ENCODE data around the gene ATP5MK. TPM values are rescaled to one million over a fixed set of nuclear protein-coding genes. Genes with fewer than 3 reads are reported as not detected.
A peak's percentile ranks its signal among the peaks of the same experiment; 100 is the strongest.
"Not testable (repeated sequence)": the region's sequence is repeated elsewhere in the genome, so short reads cannot be mapped to it uniquely, and the experiment has no call there.

The ATP5MK gene
- total and polyA plus RNA-seq, 2 experiments from 2014 or later: 197 to 566 TPM

- H3K9me2 ChIP-seq (ENCODE audit: insufficient read depth): no peaks in the 10 kb centered on the region
- H3K4me3 ChIP-seq: no peak overlapping the region
- no peaks in the 10 kb centered on the region for H3K9me3 ChIP-seq (ENCODE audit: low read depth)
- 52 to 57% methylated on average over 5 of the region's 5 CpGs for WGBS, 2 experiments (ENCODE audit: low coverage in 1 of 2, low lambda C conversion rate in 2 of 2, missing lambda C conversion rate in 2 of 2)
- no peaks in the 10 kb centered on the region for H3F3A ChIP-seq (ENCODE audit: insufficient read depth)
- H4K20me1 ChIP-seq (ENCODE audit: insufficient read depth): no peaks in the 10 kb centered on the region
- DNase-seq: no peak
- no peaks in the 10 kb centered on the region for H3K36me3 ChIP-seq (ENCODE audit: low read depth)
- H3K27ac ChIP-seq: no peak overlapping the region
- H2AFZ ChIP-seq: no peak overlapping the region; the same call in 1 of the 2 replicates
- H3K4me2 ChIP-seq (ENCODE audit: unreplicated experiment): no peak overlapping the region
- peaks cover 3% of the 10 kb centered on the region; the same call in 1 of the 2 replicates for H3K4me1 ChIP-seq (ENCODE audit: insufficient read depth)
- H3K27me3 ChIP-seq (replicated peaks; ENCODE audit: insufficient read depth): no peaks in the 10 kb centered on the region
- H3K9ac ChIP-seq: no peak overlapping the region
- TF ChIP-seq EZH2 (IDR thresholded peaks at IDR 0.05; ENCODE audit: insufficient read depth, poor library complexity, severe bottlenecking) (no peak), EZH2phosphoT487 (IDR thresholded peaks at IDR 0.05; ENCODE audit: insufficient read depth, low read depth) (no peak)
- in situ Hi-C loops (cut with MboI): no loop called here
- H3K79me2 ChIP-seq (ENCODE audit: insufficient read depth): 0 out of 2 replicates have a peak, but pooled peaks cover 7% of the 10 kb centered on the region
Observed at GRCh38 chr10:103355906-103356599, 40.2 kb downstream of the ATP5MK start.

GRCh38 chr10:103354567-103354966 lies 41.7 kb downstream of the ATP5MK start:
- DNase-seq; H3K4me3 ChIP-seq; H3K9ac ChIP-seq; H3K9me3 ChIP-seq (ENCODE audit: low read depth); H3K4me2 ChIP-seq (ENCODE audit: unreplicated experiment); H2AFZ ChIP-seq; in situ Hi-C loops (cut with MboI); H3K27me3 ChIP-seq (replicated peaks; ENCODE audit: insufficient read depth); H4K20me1 ChIP-seq (ENCODE audit: insufficient read depth); H3K9me2 ChIP-seq (ENCODE audit: insufficient read depth); H3K36me3 ChIP-seq (ENCODE audit: low read depth); H3F3A ChIP-seq (ENCODE audit: insufficient read depth); H3K27ac ChIP-seq; H3K4me1 ChIP-seq (ENCODE audit: insufficient read depth): not testable (repeated sequence)
- H3K79me2 ChIP-seq (ENCODE audit: insufficient read depth): peaks cover 19% of the 10 kb centered on the region
- WGBS, 2 experiments (ENCODE audit: low coverage in 1 of 2, low lambda C conversion rate in 2 of 2, missing lambda C conversion rate in 2 of 2): 86 to 92% methylated on average over 4 of the region's 4 CpGs

GRCh38 chr10:103353281-103353680 lies 43.0 kb downstream of the ATP5MK start:
- H3K9me3 ChIP-seq (ENCODE audit: low read depth): no peaks in the 10 kb centered on the region
- H3K9me2 ChIP-seq (ENCODE audit: insufficient read depth): no peaks in the 10 kb centered on the region
- no peaks in the 10 kb centered on the region for H3K27me3 ChIP-seq (replicated peaks; ENCODE audit: insufficient read depth)
- H2AFZ ChIP-seq: no peak overlapping the region; the same call in 1 of the 2 replicates
- WGBS, 2 experiments (ENCODE audit: low coverage in 1 of 2, low lambda C conversion rate in 2 of 2, missing lambda C conversion rate in 2 of 2): 27 to 31% methylated on average over 2 of the region's 2 CpGs
- peaks cover 3% of the 10 kb centered on the region; the same call in 1 of the 2 replicates for H3K4me1 ChIP-seq (ENCODE audit: insufficient read depth)
- no peaks in the 10 kb centered on the region for H4K20me1 ChIP-seq (ENCODE audit: insufficient read depth)
- H3K4me3 ChIP-seq: no peak overlapping the region
- DNase-seq: peak; percentile 26
- no peaks in the 10 kb centered on the region for H3K36me3 ChIP-seq (ENCODE audit: low read depth)
- TF ChIP-seq EZH2phosphoT487 (IDR thresholded peaks at IDR 0.05; ENCODE audit: insufficient read depth, low read depth) (no peak), EZH2 (IDR thresholded peaks at IDR 0.05; ENCODE audit: insufficient read depth, poor library complexity, severe bottlenecking) (no peak)
- H3K9ac ChIP-seq: no peak overlapping the region
- no peaks in the 10 kb centered on the region for H3F3A ChIP-seq (ENCODE audit: insufficient read depth)
- H3K4me2 ChIP-seq (ENCODE audit: unreplicated experiment): no peak overlapping the region
- H3K79me2 ChIP-seq (ENCODE audit: insufficient read depth): peaks cover 29% of the 10 kb centered on the region
- H3K27ac ChIP-seq: no peak overlapping the region
- in situ Hi-C loops (cut with MboI): no loop called here

GRCh38 chr10:103350517-103351260 lies 45.6 kb downstream of the ATP5MK start, which contains the start of gene PCGF6:
TSS of gene PCGF6 (minus strand) at chr10:103351140. CDS start at chr10:103351066, 74 bp downstream.
- Histone ChIP-seq H3K4me2 (ENCODE audit: unreplicated experiment) (peak within 1 kb of the TSS; percentile 73), H3K9me3 (ENCODE audit: low read depth) (no peaks in the 10 kb centered on the region), H3K9ac (peak within 1 kb of the TSS; percentile 85), H3K27me3 (replicated peaks; ENCODE audit: insufficient read depth) (no peaks in the 10 kb centered on the region), H3K27ac (peak within 1 kb of the TSS; percentile 57), H4K20me1 (ENCODE audit: insufficient read depth) (no peaks in the 10 kb centered on the region), H3F3A (ENCODE audit: insufficient read depth) (no peaks in the 10 kb centered on the region), H3K36me3 (ENCODE audit: low read depth) (peaks cover 14% of the 10 kb centered on the region), H2AFZ (peak within 1 kb of the TSS; percentile 94), H3K9me2 (ENCODE audit: insufficient read depth) (no peaks in the 10 kb centered on the region), H3K4me1 (ENCODE audit: insufficient read depth) (peaks cover 3% of the 10 kb centered on the region; the same call in 1 of the 2 replicates), H3K4me3 (peak within 1 kb of the TSS; percentile 90), H3K79me2 (ENCODE audit: insufficient read depth) (peaks cover 33% of the 10 kb centered on the region)
- 1 to 2% methylated on average over 55 to 78 of the region's 82 CpGs for WGBS, 2 experiments (ENCODE audit: low coverage in 1 of 2, low lambda C conversion rate in 2 of 2, missing lambda C conversion rate in 2 of 2)
- no peak for TF ChIP-seq EZH2 (IDR thresholded peaks at IDR 0.05; ENCODE audit: insufficient read depth, poor library complexity, severe bottlenecking)
- in situ Hi-C loops (cut with MboI): no loop called here
- peak; percentile 88 for DNase-seq
